Caco-2 (cell line): Measurements from ENCODE around the gene PRG3. TPM values are rescaled to one million over a fixed set of nuclear protein-coding genes. Genes with fewer than 3 reads are reported as not detected.

ENCODE experiments used
- BruUV-seq: library from RNA; stranded (reverse); fragments of 400-500 nt; replicated peaks from 2 replicates; lab custom pipeline; 2021; lab: Mats Ljungman, UMichigan
- CTCF ChIA-PET: fragments of 300-600 bp; sonication (Branson Sonifier 250); formaldehyde crosslinking; loops from one replicate; lab custom pipeline; 2022; ENCODE audit warnings: antibody characterized with exemption; lab: Charles Lee
- POLR2A ChIA-PET: fragments of 300-600 bp; sonication (Branson Sonifier 250); formaldehyde crosslinking; loops from one replicate; lab custom pipeline; 2022; ENCODE audit warnings: antibody characterized with exemption; lab: Charles Lee
- DNase-seq, 2 experiments: peaks; one replicate each; pipeline versions ENCODE4 v3.0.0 to v3.0.0-alpha.2; 2020 to 2022
- H3K27me3 ChIP-seq: replicated peaks from 2 replicates; pipeline ENCODE4 v1.6.0; 2011; ENCODE audit warnings: low read length; ENCODE audit not compliant: control insufficient read depth, insufficient read depth
- H3K36me3 ChIP-seq: 2 replicates; pipeline ENCODE4 v1.5.1; 2011; ENCODE audit warnings: low read length; ENCODE audit not compliant: control insufficient read depth, insufficient read depth
- H3K4me1 ChIP-seq: fragments of 250-450 bp; sonication (Bioruptor Pico); 2 replicates; pipeline ENCODE4 v1.5.1; 2020; ENCODE audit warnings: mild to moderate bottlenecking
- H3K4me3 ChIP-seq: 2 replicates; pipeline ENCODE4 v1.5.1; 2011; ENCODE audit warnings: low read depth, mild to moderate bottlenecking, control low read depth, low read length
- H3K9me3 ChIP-seq: fragments of 250-450 bp; sonication (Bioruptor Pico); 2 replicates; pipeline ENCODE4 v1.5.1; 2020; ENCODE audit warnings: mild to moderate bottlenecking, moderate library complexity
- H3K27ac Mint-ChIP-seq: one replicate; pipeline ENCODE4 v1.8.0; 2022; ENCODE audit warnings: mixed read lengths; ENCODE audit not compliant: unreplicated experiment
- H3K27me3 Mint-ChIP-seq: one replicate; pipeline ENCODE4 v1.8.0; 2022; ENCODE audit warnings: mixed read lengths; ENCODE audit not compliant: insufficient read depth, unreplicated experiment
- H3K36me3 Mint-ChIP-seq: one replicate; pipeline ENCODE4 v1.8.0; 2022; ENCODE audit warnings: mild to moderate bottlenecking, mixed read lengths; ENCODE audit not compliant: insufficient read depth, unreplicated experiment
- H3K4me1 Mint-ChIP-seq: one replicate; pipeline ENCODE4 v1.8.0; 2022; ENCODE audit warnings: low read depth, mixed read lengths; ENCODE audit not compliant: unreplicated experiment
- H3K4me3 Mint-ChIP-seq: one replicate; pipeline ENCODE4 v1.8.0; 2022; ENCODE audit warnings: mild to moderate bottlenecking, moderate library complexity, mixed read lengths; ENCODE audit not compliant: unreplicated experiment
- H3K9me3 Mint-ChIP-seq: one replicate; pipeline ENCODE4 v1.8.0; 2022; ENCODE audit warnings: mixed read lengths; ENCODE audit not compliant: unreplicated experiment
- CTCF ChIP-seq, 2 experiments: fragments of 200-600 bp in 1 of 2; IDR thresholded peaks; 1 replicate in 1 of 2; 2 replicates in 1 of 2; pipeline versions ENCODE4 v1.5.1 to v1.8.0; 2011 to 2022; ENCODE audit warnings: antibody characterized with exemption in 1 of 2, control low read depth in 1 of 2, inconsistent platforms in 1 of 2, low read depth in 1 of 2, low read length in 1 of 2, mild to moderate bottlenecking in 1 of 2, moderate library complexity in 1 of 2; ENCODE audit not compliant: insufficient read depth in 1 of 2, severe bottlenecking in 1 of 2, unreplicated experiment in 1 of 2
- intact Hi-C: fragments of 100-400 bp; cut with micrococcal nuclease; formaldehyde crosslinking; loops from one replicate; pipeline ENCODE4 v1.10.0; 2022; ENCODE audit not compliant: unreplicated experiment
- total RNA-seq: library from RNA; stranded (reverse); gene quantifications from 2 replicates; pipeline ENCODE4 v1.2.3, GENCODE V29; 2022

Gene PRG3
- total RNA-seq, 1 experiment from 2014 or later: not detected

DNA sequence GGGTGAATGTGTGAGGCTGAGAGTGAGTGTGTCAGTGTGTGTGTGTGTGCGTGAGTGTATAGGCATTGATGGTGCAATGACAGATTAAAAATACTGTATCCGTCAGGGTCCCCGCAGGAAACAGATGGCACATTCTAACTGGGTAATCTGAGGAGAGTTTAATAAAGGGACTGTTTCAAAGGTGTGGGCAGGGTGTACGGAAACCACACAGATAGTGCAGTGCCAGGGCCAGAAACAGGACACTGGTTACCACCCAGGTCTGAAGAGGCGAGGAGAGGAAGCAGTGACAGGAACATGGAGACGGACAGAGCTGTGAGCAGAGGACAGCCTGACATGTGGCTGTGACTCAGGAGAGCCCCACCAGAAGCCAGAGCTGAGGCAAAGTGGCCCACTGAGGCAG, 26.3 kb downstream of the PRG3 start:
- no peaks in the 10 kb centered on the region for H3K9me3 ChIP-seq
- H3K4me3 ChIP-seq: no peak overlapping the region
- no peaks in the 10 kb centered on the region for H3K36me3 ChIP-seq
- H3K4me1 Mint-ChIP-seq: peaks cover 11% of the 10 kb centered on the region
- H3K9me3 Mint-ChIP-seq: no peaks in the 10 kb centered on the region
- no peak for TF ChIP-seq CTCF (IDR thresholded peaks at IDR 0.05; ENCODE audit: insufficient read depth in 1 of 2, low read depth in 1 of 2, low read length in 1 of 2, severe bottlenecking in 1 of 2, unreplicated experiment in 1 of 2)
- H3K27ac Mint-ChIP-seq: no peak overlapping the region
- no TSS peak for BruUV-seq
- POLR2A ChIA-PET: no interaction called here
- H3K4me3 Mint-ChIP-seq: no peak overlapping the region
- DNase-seq: no peak
- CTCF ChIA-PET: no interaction called here
- no peaks in the 10 kb centered on the region for H3K27me3 Mint-ChIP-seq
- no peaks in the 10 kb centered on the region for H3K36me3 Mint-ChIP-seq
- H3K27me3 ChIP-seq: no peaks in the 10 kb centered on the region
- intact Hi-C loops: no loop called here
- H3K4me1 ChIP-seq: peaks cover 24% of the 10 kb centered on the region

DNA sequence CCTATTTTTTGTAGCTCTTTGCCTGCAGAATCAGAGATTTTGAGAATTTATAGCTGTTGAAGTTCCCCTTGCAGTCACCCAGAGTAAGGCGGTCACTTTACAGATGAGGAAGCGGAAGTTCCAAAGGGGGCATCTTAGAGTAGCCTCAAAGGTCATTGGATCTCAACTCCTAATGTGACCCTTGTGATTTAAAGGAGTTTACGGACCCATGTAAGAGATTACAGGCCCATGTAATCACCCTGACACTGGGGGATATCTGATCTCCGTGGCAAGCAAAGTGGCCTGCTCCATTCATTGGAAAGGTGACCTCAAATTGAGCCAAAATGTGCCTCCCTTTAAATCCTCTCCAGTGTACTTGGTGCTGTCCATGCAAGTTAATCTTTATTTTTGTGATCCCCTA, 27.1 kb downstream of the PRG3 start:
- Mint-ChIP-seq H3K4me3 (no peak overlapping the region), H3K9me3 (no peaks in the 10 kb centered on the region), H3K4me1 (peaks cover 3% of the 10 kb centered on the region), H3K27me3 (no peaks in the 10 kb centered on the region), H3K27ac (no peak overlapping the region), H3K36me3 (no peaks in the 10 kb centered on the region)
- no peak overlapping the region for H3K4me3 ChIP-seq
- DNase-seq: no peak
- H3K36me3 ChIP-seq: no peaks in the 10 kb centered on the region
- peaks cover 15% of the 10 kb centered on the region for H3K4me1 ChIP-seq
- intact Hi-C loops: no loop called here
- no peaks in the 10 kb centered on the region for H3K9me3 ChIP-seq
- POLR2A ChIA-PET: no interaction called here
- no peak for TF ChIP-seq CTCF (IDR thresholded peaks at IDR 0.05; ENCODE audit: insufficient read depth in 1 of 2, low read depth in 1 of 2, low read length in 1 of 2, severe bottlenecking in 1 of 2, unreplicated experiment in 1 of 2)
- BruUV-seq: no TSS peak
- no peaks in the 10 kb centered on the region for H3K27me3 ChIP-seq
- CTCF ChIA-PET: interaction anchor here (0.6 kb wide), 1 partner anchor 8 kb away, joined by 4 read pairs; no protein-coding TSS in a partner anchor

GRCh38 chr11:57353446-57353845, 27.5 kb downstream of the PRG3 start:
- Histone ChIP-seq H3K4me1 (peaks cover 11% of the 10 kb centered on the region), H3K4me3 (no peak overlapping the region), H3K9me3 (no peaks in the 10 kb centered on the region), H3K27me3 (no peaks in the 10 kb centered on the region), H3K36me3 (no peaks in the 10 kb centered on the region)
- ChIA-PET POLR2A (no interaction called here), CTCF (interaction anchor here (0.6 to 0.8 kb wide), 2 partner anchors 8 to 245 kb away, joined by 4 read pairs; no protein-coding TSS in a partner anchor)
- H3K36me3 Mint-ChIP-seq: no peaks in the 10 kb centered on the region
- no peak for TF ChIP-seq CTCF (IDR thresholded peaks at IDR 0.05; ENCODE audit: insufficient read depth in 1 of 2, low read depth in 1 of 2, low read length in 1 of 2, severe bottlenecking in 1 of 2, unreplicated experiment in 1 of 2)
- no peak overlapping the region for H3K27ac Mint-ChIP-seq
- H3K4me1 Mint-ChIP-seq: no peaks in the 10 kb centered on the region
- H3K27me3 Mint-ChIP-seq: no peaks in the 10 kb centered on the region
- intact Hi-C loops: no loop called here
- H3K4me3 Mint-ChIP-seq: no peak overlapping the region
- no peaks in the 10 kb centered on the region for H3K9me3 Mint-ChIP-seq
- DNase-seq: no peak
- BruUV-seq: no TSS peak
